Gastrocnemius medialis (tissue), 4 donors: Measurements from ENCODE around the gene RBM14. TPM values are rescaled to one million over a fixed set of nuclear protein-coding genes. Genes with fewer than 3 reads are reported as not detected.

Source experiments
- ATAC-seq, 2 donors: fragments of 150-250 bp; one replicate each; pipeline ENCODE4 v1.9.1; 2016
- DNase-seq, 2 donors: peaks; one replicate each; pipeline ENCODE4 v3.0.0-alpha.2; 2019
- H3K27ac ChIP-seq, 4 donors: fragments of 200-600 bp; sonication (generic); 1 replicate in 1 of 4; 2 replicates in 3 of 4; pipeline ENCODE4 v1.5.1; 2016 to 2018; ENCODE audit warnings: mild to moderate bottlenecking in 2 of 4, moderate library complexity in 1 of 4
- H3K27me3 ChIP-seq, 3 donors: fragments of 200-600 bp; sonication (generic) in 2 of 3; 1 replicate in 1 of 3; 2 replicates in 2 of 3; pipeline versions ENCODE4 v1.5.1 to v1.6.0; 2016 to 2019; ENCODE audit warnings: mild to moderate bottlenecking in 1 of 3, moderate library complexity in 1 of 3
- H3K36me3 ChIP-seq, 2 donors: fragments of 200-600 bp; sonication (generic) in 1 of 2; one replicate each; pipeline ENCODE4 v1.5.1; 2017 to 2018
- H3K4me1 ChIP-seq, 2 donors: fragments of 200-600 bp; sonication (generic) in 1 of 2; one replicate each; pipeline ENCODE4 v1.5.1; 2016 to 2017; ENCODE audit warnings: mild to moderate bottlenecking in 2 of 2
- H3K4me3 ChIP-seq, 4 donors: fragments of 200-600 bp; sonication (generic) in 3 of 4; 1 replicate in 1 of 4; 2 replicates in 3 of 4; pipeline ENCODE4 v1.5.1; 2016 to 2019; ENCODE audit warnings: mild to moderate bottlenecking in 2 of 4
- H3K9me3 ChIP-seq, 3 donors: fragments of 200-600 bp; sonication (generic) in 2 of 3; 1 replicate in 1 of 3; 2 replicates in 2 of 3; pipeline ENCODE4 v1.5.1; 2016 to 2019
- POLR2A ChIP-seq, 2 donors: fragments of 450-650 bp; IDR thresholded peaks; one replicate each; pipeline ENCODE4 v1.6.1; 2017; ENCODE audit warnings: antibody characterized with exemption in 2 of 2, mild to moderate bottlenecking in 2 of 2, moderate library complexity in 2 of 2
- in situ Hi-C, 4 donors: fragments of 200-750 bp; cut with MboI; loops; one replicate each; pipeline versions ENCODE4 v1.15.0 to v1.8.0; 2017; ENCODE audit warnings: low sequenced_read_pairs in 4 of 4
- intact Hi-C: fragments of 100-400 bp; cut with DNase I; formaldehyde crosslinking; loops from one replicate; pipeline ENCODE4 v1.15.1; 2023; ENCODE audit warnings: low total_unique reads
- total RNA-seq, 4 donors: library from RNA; depleted of rRNA; stranded (reverse); fragments of >200 nt; gene quantifications; one replicate each; pipeline versions ENCODE4 v1.1.0 to v1.2.3, GENCODE V29; 2016
- TF ChIP-seq, protein P1 (sequence below), 5 experiments: fragments of 450-650 bp in 3 of 5; fragments of 200-600 bp in 2 of 5; sonication (generic) in 2 of 5; IDR thresholded peaks in 4 of 5; conservative IDR thresholded peaks in 1 of 5; 1 replicate in 4 of 5; 2 replicates in 1 of 5; pipeline ENCODE4 v1.5.1; 2016 to 2019; ENCODE audit warnings: antibody characterized with exemption in 5 of 5, mild to moderate bottlenecking in 3 of 5, moderate library complexity in 3 of 5

The RBM14 gene
- total RNA-seq, 4 donors from 2014 or later, result 17.0 to 43.2 (median 29.4) TPM

GRCh38 chr11:66589996-66590675 is 26.3 kb upstream of the RBM14 start:
- ATAC-seq (no peak), DNase-seq (no peak)
- H3K4me1 ChIP-seq, result peaks cover 12 to 17% of the 10 kb centered on the region in 2 donors
- no peaks in the 10 kb centered on the region for H3K36me3 ChIP-seq
- H3K27me3 ChIP-seq, result no peaks in the 10 kb centered on the region
- TF ChIP-seq POLR2A (IDR thresholded peaks at IDR 0.05), result no peak
- TF ChIP-seq, protein P1, sequence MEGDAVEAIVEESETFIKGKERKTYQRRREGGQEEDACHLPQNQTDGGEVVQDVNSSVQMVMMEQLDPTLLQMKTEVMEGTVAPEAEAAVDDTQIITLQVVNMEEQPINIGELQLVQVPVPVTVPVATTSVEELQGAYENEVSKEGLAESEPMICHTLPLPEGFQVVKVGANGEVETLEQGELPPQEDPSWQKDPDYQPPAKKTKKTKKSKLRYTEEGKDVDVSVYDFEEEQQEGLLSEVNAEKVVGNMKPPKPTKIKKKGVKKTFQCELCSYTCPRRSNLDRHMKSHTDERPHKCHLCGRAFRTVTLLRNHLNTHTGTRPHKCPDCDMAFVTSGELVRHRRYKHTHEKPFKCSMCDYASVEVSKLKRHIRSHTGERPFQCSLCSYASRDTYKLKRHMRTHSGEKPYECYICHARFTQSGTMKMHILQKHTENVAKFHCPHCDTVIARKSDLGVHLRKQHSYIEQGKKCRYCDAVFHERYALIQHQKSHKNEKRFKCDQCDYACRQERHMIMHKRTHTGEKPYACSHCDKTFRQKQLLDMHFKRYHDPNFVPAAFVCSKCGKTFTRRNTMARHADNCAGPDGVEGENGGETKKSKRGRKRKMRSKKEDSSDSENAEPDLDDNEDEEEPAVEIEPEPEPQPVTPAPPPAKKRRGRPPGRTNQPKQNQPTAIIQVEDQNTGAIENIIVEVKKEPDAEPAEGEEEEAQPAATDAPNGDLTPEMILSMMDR (IDR thresholded peaks at IDR 0.05 in 4 of 5, conservative IDR thresholded peaks at IDR 0.05 in 1 of 5), result no peak
- no peak overlapping the region for H3K4me3 ChIP-seq
- intact Hi-C loops, result loop anchor here (5.0 to 10.0 kb wide), 2 partner anchors 108 to 245 kb away; partner anchors contain the start of gene DPP3
- H3K9me3 ChIP-seq, result no peaks in the 10 kb centered on the region
- no peak overlapping the region for H3K27ac ChIP-seq
- in situ Hi-C loops, result loop anchor here in 3 of 4 donors (10.0 to 25.0 kb wide), 2 partner anchors 85 to 247 kb away; partner anchors contain the start of genes RCE1 (in 2 of the 3) and RBM4B (in 1 of the 3)

DNA sequence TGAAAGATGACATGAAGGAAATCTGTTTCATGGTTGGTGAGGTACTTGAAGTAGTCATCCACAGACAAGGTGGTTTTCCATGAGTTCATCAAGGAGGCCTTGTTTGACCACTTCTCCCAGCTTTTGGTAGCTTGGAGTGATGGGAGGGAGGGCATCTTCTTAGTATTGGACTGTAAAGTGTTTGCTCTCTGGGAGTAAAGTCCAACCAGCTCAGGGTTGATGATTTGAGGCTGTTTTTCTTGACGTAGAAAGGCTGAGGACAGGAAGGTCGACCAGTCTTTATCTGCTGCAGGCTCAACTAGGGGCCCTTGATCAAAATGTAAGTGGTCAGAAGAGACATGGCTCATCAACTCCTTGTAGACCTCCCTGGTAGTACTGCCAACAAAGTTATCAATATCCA is 25.3 kb upstream of the RBM14 start:
- H3K36me3 ChIP-seq, result no peaks in the 10 kb centered on the region
- ATAC-seq (no peak), DNase-seq (no peak)
- H3K27ac ChIP-seq, result no peak overlapping the region
- no peak for TF ChIP-seq POLR2A (IDR thresholded peaks at IDR 0.05)
- TF ChIP-seq, protein P1 (IDR thresholded peaks at IDR 0.05 in 4 of 5, conservative IDR thresholded peaks at IDR 0.05 in 1 of 5), result no peak
- H3K4me3 ChIP-seq, result no peak overlapping the region
- H3K4me1 ChIP-seq, result peaks cover 12 to 21% of the 10 kb centered on the region in 2 donors
- in situ Hi-C loops, result loop anchor here in 2 of 4 donors (25.0 kb wide), 1 partner anchor 246 kb away; the partner anchor contains the start of gene RCE1 (in 2 of the 2)
- no peaks in the 10 kb centered on the region for H3K27me3 ChIP-seq
- intact Hi-C loops, result loop anchor here (5.0 to 10.0 kb wide), 2 partner anchors 109 to 244 kb away; partner anchors contain the start of gene DPP3
- H3K9me3 ChIP-seq, result no peaks in the 10 kb centered on the region

- intact Hi-C loops, result loop anchor here (1.0 to 10.0 kb wide), 5 partner anchors 24 to 242 kb away; partner anchors contain the start of genes ACTN3, DPP3, RBM14 and ZDHHC24
- Histone ChIP-seq H3K36me3 (no peaks in the 10 kb centered on the region), H3K27ac (peak within 1 kb of the TSS; percentile 82 to 91 (median 88)), H3K9me3 (no peaks in the 10 kb centered on the region), H3K4me3 (peak within 1 kb of the TSS; percentile 63 to 98 (median 82)), H3K4me1 (peaks cover 12 to 21% of the 10 kb centered on the region in 2 donors), H3K27me3 (no peaks in the 10 kb centered on the region)
- ATAC-seq (peak; percentile 97 to 98), DNase-seq (peak; percentile 96 to 97)
- in situ Hi-C loops, result loop anchor here in 2 of 4 donors (25.0 kb wide), 1 partner anchor 245 kb away; the partner anchor contains the start of gene RCE1 (in 2 of the 2)
- TF ChIP-seq POLR2A (IDR thresholded peaks at IDR 0.05), result peak; percentile 88
- TF ChIP-seq, protein P1 (IDR thresholded peaks at IDR 0.05 in 4 of 5, conservative IDR thresholded peaks at IDR 0.05 in 1 of 5), result peak; percentile 79 to 94 (median 86)
Measured at GRCh38 chr11:66592457-66593302, 23.8 kb upstream of the RBM14 start, which contains the start of the genes CCDC87 and CCS. Gene CCDC87 (minus strand): TSS chr11:66593063. CDS start chr11:66593015, 48 bp downstream. Gene CCS (plus strand): TSS chr11:66593185. CDS start chr11:66593262, 77 bp downstream.

GRCh38 chr11:66593303-66593635 is 23.2 kb upstream of the RBM14 start:
- intact Hi-C loops, result loop anchor here (1.0 to 10.0 kb wide), 5 partner anchors 24 to 242 kb away; partner anchors contain the start of genes ACTN3, DPP3, RBM14 and ZDHHC24
- no peaks in the 10 kb centered on the region for H3K36me3 ChIP-seq
- peak; percentile 16 to 40 for ATAC-seq

More at GRCh38 chr11:66593303-66593635, 23.2 kb upstream of the RBM14 start:
- H3K27ac ChIP-seq, result peak overlapping the region; percentile 82 to 91 (median 88)
- H3K4me3 ChIP-seq, result peak overlapping the region; percentile 63 to 98 (median 82)
- TF ChIP-seq, protein P1 (IDR thresholded peaks at IDR 0.05 in 4 of 5, conservative IDR thresholded peaks at IDR 0.05 in 1 of 5), result no peak
- TF ChIP-seq POLR2A (IDR thresholded peaks at IDR 0.05), result peak in 1 of 2 donors; percentile 23
- peaks cover 12 to 21% of the 10 kb centered on the region in 2 donors for H3K4me1 ChIP-seq
- no peak for DNase-seq
- in situ Hi-C loops, result loop anchor here in 2 of 4 donors (25.0 kb wide), 1 partner anchor 244 kb away; the partner anchor contains the start of gene RCE1 (in 2 of the 2)
- no peaks in the 10 kb centered on the region for H3K27me3 ChIP-seq
- no peaks in the 10 kb centered on the region for H3K9me3 ChIP-seq
